Hepatocyte (in vitro differentiated cells): Measurements from ENCODE around the gene ABL1.

Experiments used
- CTCF ChIP-seq: fragments of 200-600 bp; sonication (generic); IDR thresholded peaks from 2 replicates; pipeline ENCODE4 v1.5.1; 2016; ENCODE audit warnings: antibody characterized with exemption, mild to moderate bottlenecking; ENCODE audit not compliant: poor library complexity
- EZH2 ChIP-seq: fragments of 200-600 bp; sonication (generic); IDR thresholded peaks from 2 replicates; pipeline ENCODE4 v1.6.1; 2016; ENCODE audit warnings: antibody characterized with exemption, mild to moderate bottlenecking, borderline replicate concordance
- EZH2phosphoT487 ChIP-seq: fragments of 200-600 bp; sonication (generic); IDR thresholded peaks from one replicate; pipeline ENCODE4 v1.6.1; 2018; ENCODE audit warnings: antibody characterized with exemption, mild to moderate bottlenecking, low read depth, moderate library complexity; ENCODE audit not compliant: unreplicated experiment, severe bottlenecking

GRCh38 chr9:130925050-130925678, 90.1 kb downstream of the ABL1 start:
- TF ChIP-seq CTCF = no peak
- no peak for TF ChIP-seq EZH2phosphoT487
- TF ChIP-seq EZH2 = no peak
